NCI-H1436 (cell line): ENCODE data around the gene TRAK2.
"Not testable (repeated sequence)": the region's sequence is repeated elsewhere in the genome, so short reads cannot be mapped to it uniquely, and the experiment has no call there.

Experiments
- DNase-seq: peaks from one replicate; lab custom pipeline; 2025; lab: John Stamatoyannopoulos, UW

TRAK2 gene

DNA sequence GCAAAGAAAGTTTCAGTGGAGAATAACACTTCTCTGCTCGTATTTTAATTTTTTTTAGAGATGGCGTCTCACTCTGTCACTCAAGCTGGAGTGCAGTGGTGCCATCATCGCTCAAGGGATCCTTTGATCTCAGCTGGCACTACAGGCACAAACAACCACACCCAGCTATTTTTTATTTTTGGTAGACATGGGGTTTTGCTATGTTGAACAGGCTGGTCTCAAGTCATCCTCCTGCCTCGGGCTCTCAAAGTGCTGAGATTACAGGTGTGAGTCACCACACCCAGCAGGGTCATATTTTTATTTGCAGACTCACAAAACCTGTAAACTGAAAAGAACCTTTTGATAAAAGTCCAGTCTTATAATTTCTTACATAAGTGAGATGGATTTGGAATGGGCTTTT lies 2.6 kb downstream of the TRAK2 start:
- DNase-seq: no peak

GRCh38 chr2:201448061-201448460 lies 3.2 kb downstream of the TRAK2 start:
- no peak for DNase-seq

GRCh38 chr2:201447086-201447485 lies 4.2 kb downstream of the TRAK2 start:
- DNase-seq: no peak

DNA sequence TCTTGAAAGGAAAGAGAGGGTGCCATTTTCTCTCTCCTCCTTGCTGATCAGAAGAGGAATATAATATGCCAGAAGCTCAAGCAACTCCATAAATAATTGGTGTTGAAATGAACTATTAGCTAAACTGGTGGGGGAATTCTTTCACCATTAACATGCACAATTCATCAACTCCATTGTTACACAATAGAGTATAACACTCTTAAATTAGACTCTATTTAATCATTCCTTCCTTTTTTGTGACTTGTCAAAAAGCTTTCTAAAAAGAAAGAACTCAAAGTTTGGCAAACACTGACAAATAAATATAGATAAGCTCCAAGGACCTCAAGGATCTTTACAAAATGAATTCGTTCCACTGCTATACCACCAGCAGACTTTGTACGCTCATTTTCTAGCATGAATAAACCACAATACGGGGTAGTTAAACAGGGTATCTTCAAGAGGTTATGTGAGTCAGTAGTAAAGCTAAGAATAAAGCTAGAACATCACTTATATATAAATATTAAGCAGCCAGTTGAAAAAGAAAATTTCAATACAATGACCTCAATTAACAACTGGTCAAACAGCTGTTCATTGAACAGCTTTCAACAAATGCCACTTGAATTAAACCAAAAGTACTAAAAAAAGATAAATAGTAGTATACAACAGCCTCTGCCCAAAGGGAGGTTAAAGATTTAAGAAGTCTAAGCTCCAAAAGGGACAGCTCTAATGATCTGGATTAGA lies 6.4 kb downstream of the TRAK2 start:
- no peak for DNase-seq

- no peak for DNase-seq
Measured at GRCh38 chr2:201441409-201441808, 9.8 kb downstream of the TRAK2 start.

GRCh38 chr2:201440182-201440581 lies 11.1 kb downstream of the TRAK2 start:
- no peak for DNase-seq

DNA sequence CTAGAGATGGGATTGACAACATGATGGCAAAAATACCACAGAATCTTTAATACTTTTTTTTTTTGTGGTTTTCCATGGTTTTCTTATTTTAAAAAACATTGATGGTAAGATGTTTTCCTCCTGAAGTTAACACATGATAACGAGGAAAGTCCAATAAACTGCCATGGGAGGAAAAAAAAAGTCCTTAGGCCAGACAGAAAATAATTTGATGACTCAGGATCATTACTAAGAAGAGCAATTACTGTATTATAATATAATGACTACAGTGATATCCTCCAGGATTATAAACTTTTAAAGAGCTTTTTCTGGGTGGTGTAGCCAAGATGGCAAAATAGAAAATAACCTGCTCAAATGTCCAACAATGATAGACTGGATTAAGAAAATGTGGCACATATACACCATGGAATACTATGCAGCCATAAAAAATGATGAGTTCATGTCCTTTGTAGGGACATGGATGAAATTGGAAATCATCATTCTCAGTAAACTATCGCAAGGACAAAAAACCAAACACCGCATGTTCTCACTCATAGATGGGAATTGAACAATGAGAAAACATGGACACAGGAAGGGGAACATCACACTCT lies 11.8 kb downstream of the TRAK2 start:
- not testable (repeated sequence) for DNase-seq

- DNase-seq: no peak
Measured at GRCh38 chr2:201436141-201436540, 15.1 kb downstream of the TRAK2 start.

DNA sequence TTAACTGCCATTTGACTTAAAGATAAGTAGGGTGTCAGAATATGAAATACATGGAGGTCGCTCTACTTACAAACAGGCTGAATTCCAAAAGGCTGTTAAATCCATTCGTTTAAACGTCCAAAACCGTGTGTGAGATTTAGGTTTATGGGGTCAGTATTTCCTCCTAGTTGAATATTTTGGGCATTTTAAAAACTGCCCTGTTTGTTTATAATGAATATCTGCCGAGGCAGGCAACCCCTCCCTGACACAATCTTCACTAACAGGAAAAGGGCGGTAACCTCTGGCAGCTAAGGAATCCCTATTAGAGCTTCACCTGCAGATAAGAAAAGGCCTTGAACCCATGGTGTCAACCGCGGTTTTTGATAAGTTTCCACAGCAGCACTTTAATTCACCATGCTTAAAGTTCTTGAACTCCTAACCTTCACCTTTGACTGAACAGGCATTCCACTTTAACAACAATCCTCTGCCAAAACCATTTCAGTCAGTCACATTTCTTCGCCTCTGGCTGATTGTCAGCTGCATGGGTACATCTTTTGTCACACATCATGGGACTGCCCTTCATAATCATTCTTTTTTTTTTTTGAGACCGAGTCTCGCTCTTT lies 17.8 kb downstream of the TRAK2 start:
- no peak for DNase-seq

GRCh38 chr2:201432621-201433393 lies 18.5 kb downstream of the TRAK2 start:
- DNase-seq: no peak

- DNase-seq: no peak
Measured at GRCh38 chr2:201432038-201432620, 19.1 kb downstream of the TRAK2 start.

- no peak for DNase-seq
Measured at GRCh38 chr2:201430839-201431238, 20.4 kb downstream of the TRAK2 start.

GRCh38 chr2:201430322-201430721 lies 20.9 kb downstream of the TRAK2 start:
- not testable (repeated sequence) for DNase-seq

GRCh38 chr2:201429835-201430234 lies 21.4 kb downstream of the TRAK2 start:
- not testable (repeated sequence) for DNase-seq

GRCh38 chr2:201428366-201428765 lies 22.9 kb downstream of the TRAK2 start:
- not testable (repeated sequence) for DNase-seq

DNA sequence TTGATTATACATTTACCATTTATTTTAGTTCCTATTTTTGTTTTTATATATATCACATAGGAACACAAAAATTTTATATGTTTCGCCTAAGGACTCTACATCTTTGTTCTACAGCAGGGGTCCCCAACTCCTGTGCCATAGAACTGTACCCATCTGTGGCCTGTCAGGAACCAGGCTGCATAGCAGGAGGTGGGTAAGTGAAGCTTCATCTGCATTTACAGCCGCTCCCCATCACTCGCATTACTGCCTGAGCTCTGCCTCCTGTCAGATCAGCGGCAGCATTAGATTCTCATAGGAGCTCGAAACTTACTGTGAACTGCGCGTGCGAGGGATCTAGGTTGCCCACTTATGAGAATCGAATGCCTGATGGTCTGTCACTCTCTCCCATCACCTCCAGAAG lies 25.3 kb downstream of the TRAK2 start:
- no peak for DNase-seq

DNA sequence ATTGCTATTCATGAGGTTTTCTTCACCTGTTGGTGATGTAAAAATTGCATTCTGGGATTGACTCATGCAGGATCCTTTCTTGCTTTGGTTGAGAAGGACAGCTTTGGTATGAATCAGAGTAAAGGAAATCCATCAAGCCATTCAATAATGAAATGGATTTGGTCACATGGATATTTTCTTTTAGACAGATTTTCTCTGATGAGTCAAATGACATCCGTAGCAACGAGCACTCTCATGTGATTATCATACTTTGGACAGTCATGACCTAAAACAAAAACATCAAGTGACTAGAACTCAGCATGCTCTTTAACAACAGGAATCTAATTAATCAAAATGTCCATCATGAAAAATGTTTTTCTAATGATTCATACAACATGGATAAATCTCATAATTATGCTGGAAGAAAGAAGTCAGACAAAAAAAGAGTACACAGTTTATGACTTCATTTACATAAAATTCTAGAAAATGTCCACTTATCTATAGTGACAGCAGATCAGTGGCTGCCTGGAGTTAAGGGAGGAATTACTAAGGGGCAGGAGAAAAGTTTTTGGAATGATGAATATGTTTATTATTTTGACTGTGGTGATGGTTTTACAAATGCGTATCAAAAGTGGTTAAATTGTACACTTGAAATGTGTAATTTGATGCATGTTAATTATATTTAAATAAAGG lies 30.7 kb downstream of the TRAK2 start:
- DNase-seq: no peak

GRCh38 chr2:201419986-201420385 lies 31.3 kb downstream of the TRAK2 start:
- DNase-seq: no peak

DNA sequence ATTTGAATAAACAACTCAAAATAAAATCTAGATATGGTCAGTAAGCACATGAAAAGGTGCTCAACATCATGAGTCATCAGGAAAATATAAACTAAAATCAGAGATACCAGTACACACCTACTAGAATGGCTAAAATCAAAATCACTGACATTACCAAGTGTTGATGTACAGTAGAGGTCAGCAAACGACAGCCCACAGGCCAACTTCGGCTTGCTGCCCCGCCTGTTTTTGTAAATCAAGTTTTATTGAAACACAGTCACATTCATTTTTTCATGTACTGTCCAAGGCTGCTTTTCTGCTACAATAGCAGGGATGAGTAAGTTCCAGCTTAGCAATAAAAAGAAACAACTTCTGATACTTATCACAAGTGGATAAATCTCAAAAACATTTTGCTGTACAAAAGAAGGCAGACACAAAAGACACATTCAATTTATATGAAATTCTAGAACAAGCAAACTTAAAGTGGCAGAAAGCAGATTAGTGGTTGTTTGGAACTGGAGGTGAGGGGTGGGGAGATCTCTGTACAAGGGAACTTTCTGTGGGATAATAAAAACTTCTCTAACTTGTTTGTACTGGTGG lies 32.1 kb downstream of the TRAK2 start:
- DNase-seq: no peak

GRCh38 chr2:201415149-201415548 lies 36.1 kb downstream of the TRAK2 start:
- DNase-seq: no peak
